Measurements from ENCODE around the gene MAGEC3. TPM values are rescaled to one million over a fixed set of nuclear protein-coding genes. Genes with fewer than 3 reads are reported as not detected.

Gene MAGEC3
- total RNA-seq, 1 experiment from 2014 or later: not detected

GRCh38 chrX:141897690-141898089 is 59.6 kb downstream of the MAGEC3 start:
- Histone ChIP-seq H2BK20ac (ENCODE audit: low read depth, low read length, poor library complexity, severe bottlenecking) (no peak overlapping the region), H3K79me1 (ENCODE audit: insufficient read depth, low read depth, low read length, poor library complexity, severe bottlenecking) (no peaks in the 10 kb centered on the region), H4K91ac (ENCODE audit: insufficient read length, low read depth, low read length) (no peak overlapping the region), H3K4ac (ENCODE audit: low read depth, low read length) (no peak overlapping the region), H3K23ac (ENCODE audit: insufficient read length, low read depth, low read length) (no peak overlapping the region), H2AK5ac (ENCODE audit: insufficient read length, low read length) (no peak overlapping the region), H3K18ac (ENCODE audit: insufficient read length, low read depth, low read length) (no peak overlapping the region), H3T11ph (ENCODE audit: low read length) (no peak overlapping the region), H3K27ac (ENCODE audit: insufficient read length, low read depth, low read length) (no peak overlapping the region), H2BK120ac (ENCODE audit: low read depth, low read length, poor library complexity, severe bottlenecking) (no peak overlapping the region), H2BK12ac (ENCODE audit: insufficient read length, low read depth, low read length) (no peak overlapping the region), H3K27me3 (ENCODE audit: insufficient read depth, low read length) (no peaks in the 10 kb centered on the region), H3K9me3 (ENCODE audit: control insufficient read depth, low read depth, low read length) (peaks cover 16% of the 10 kb centered on the region), H4K5ac (ENCODE audit: insufficient read length, low read depth, low read length) (no peak overlapping the region), H3K4me1 (ENCODE audit: insufficient read depth, low read length) (no peaks in the 10 kb centered on the region), H3K9ac (ENCODE audit: extremely low read depth, insufficient read length, low read length) (no peak overlapping the region), H2BK5ac (ENCODE audit: insufficient read length, low read length) (no peak overlapping the region), H4K20me1 (ENCODE audit: control insufficient read depth, insufficient read depth, insufficient read length) (no peaks in the 10 kb centered on the region), H2BK15ac (ENCODE audit: low read depth, low read length) (no peak overlapping the region), H3K56ac (ENCODE audit: insufficient read length, low read depth, low read length) (no peak overlapping the region), H3K14ac (ENCODE audit: insufficient read depth, low read length) (no peak overlapping the region), H3K79me2 (ENCODE audit: insufficient read depth, low read length) (no peaks in the 10 kb centered on the region), H3K23me2 (ENCODE audit: insufficient read length, low read depth, low read length, poor library complexity, severe bottlenecking) (no peaks in the 10 kb centered on the region), H3K4me2 (ENCODE audit: insufficient read depth, insufficient read length, low read length) (no peak overlapping the region), H4K8ac (replicated peaks; ENCODE audit: insufficient read length, low read depth, low read length) (no peak overlapping the region), H2AFZ (ENCODE audit: low read length) (no peak overlapping the region)
- no peaks in the 10 kb centered on the region for H3K4me1 Mint-ChIP-seq
- H3K4me3 Mint-ChIP-seq: no peak overlapping the region
- no peak for DNase-seq
- peaks cover 70 to 78% of the 10 kb centered on the region in 2 experiments for H3K9me3 Mint-ChIP-seq
- no peak overlapping the region for H3K27ac Mint-ChIP-seq
- H3K27me3 Mint-ChIP-seq (ENCODE audit: low read depth): no peaks in the 10 kb centered on the region; the same call in 1 of the 2 replicates
- no CpG with 5 or more reads among the region's 2 CpGs for WGBS (ENCODE audit: extremely low coverage, insufficient read length, low lambda C conversion rate)
- no peak for TF ChIP-seq CTCF (conservative IDR thresholded peaks at IDR 0.05)
- peaks cover 0 to 12% (median 3%) of the 10 kb centered on the region in 3 experiments; a peak in 4 of 7 replicates for H3K36me3 Mint-ChIP-seq (ENCODE audit: insufficient read depth in 1 of 3, low read depth in 3 of 3)

Measured in H9 (cell line).